Panc1 (cell line): ENCODE data around the gene MAMDC2. TPM values are rescaled to one million over a fixed set of nuclear protein-coding genes. Genes with fewer than 3 reads are reported as not detected.

ENCODE experiments used
- ATAC-seq: fragments of 200-7000 bp; cut with Tn5 transposase; 2 replicates; pipeline ENCODE4 v1.9.1; 2020; ENCODE audit warnings: mild to moderate bottlenecking, moderate library complexity
- BruUV-seq: library from RNA; stranded (reverse); fragments of 400-500 nt; replicated peaks from 2 replicates; lab custom pipeline; 2021; lab: Mats Ljungman, UMichigan
- CTCF ChIA-PET: fragments of 300-600 bp; sonication (Branson Sonifier 250); formaldehyde crosslinking; loops from one replicate; lab custom pipeline; 2022; ENCODE audit warnings: antibody characterized with exemption; lab: Charles Lee
- POLR2A ChIA-PET: fragments of 300-600 bp; sonication (Branson Sonifier 250); formaldehyde crosslinking; loops from one replicate; lab custom pipeline; 2022; ENCODE audit warnings: antibody characterized with exemption; lab: Charles Lee
- DNase-seq: peaks from one replicate; pipeline ENCODE4 v3.0.0-alpha.2; 2010; ENCODE audit warnings: low read depth, low spot score
- H3K27ac ChIP-seq: 2 replicates; pipeline ENCODE4 v1.5.1; 2011; ENCODE audit warnings: mild to moderate bottlenecking, low read length, inconsistent platforms
- H3K27me3 ChIP-seq: fragments of 200-500 bp; sonication (Bioruptor generic); 2 replicates; pipeline ENCODE4 v1.6.0; 2014; ENCODE audit warnings: low read length, inconsistent platforms; ENCODE audit not compliant: control insufficient read depth, insufficient read depth
- H3K36me3 ChIP-seq: fragments of 200-500 bp; sonication (Bioruptor generic); 2 replicates; pipeline ENCODE4 v1.5.1; 2014; ENCODE audit warnings: inconsistent platforms, mild to moderate bottlenecking, low read length, moderate library complexity; ENCODE audit not compliant: control insufficient read depth, insufficient read depth
- H3K4me1 ChIP-seq: 2 replicates; pipeline ENCODE4 v1.5.1; 2011; ENCODE audit warnings: inconsistent platforms, mild to moderate bottlenecking, low read length, moderate library complexity; ENCODE audit not compliant: control insufficient read depth, insufficient read depth
- H3K4me3 ChIP-seq, 2 experiments: 2 replicates each; pipeline ENCODE4 v1.5.1; 2011 to 2012; ENCODE audit warnings: low read depth in 2 of 2, low read length in 2 of 2, mild to moderate bottlenecking in 2 of 2, inconsistent platforms in 1 of 2, moderate library complexity in 1 of 2
- H3K9me3 ChIP-seq: fragments of 200-500 bp; sonication (Bioruptor generic); 2 replicates; pipeline ENCODE4 v1.5.1; 2014; ENCODE audit warnings: low read depth, mild to moderate bottlenecking, inconsistent platforms, low read length, moderate library complexity; ENCODE audit not compliant: control insufficient read depth, insufficient read depth
- CTCF ChIP-seq: fragments of 450-650 bp; IDR thresholded peaks from 2 replicates; pipeline ENCODE4 v1.5.1; 2017; ENCODE audit warnings: mild to moderate bottlenecking
- POLR2AphosphoS5 ChIP-seq: IDR thresholded peaks from 2 replicates; pipeline ENCODE4 v1.6.1; 2012; ENCODE audit warnings: mild to moderate bottlenecking, low read depth, low read length, moderate library complexity
- REST ChIP-seq, 2 experiments: IDR thresholded peaks; 2 replicates each; pipeline ENCODE4 v1.6.1; 2011 to 2012; ENCODE audit warnings: low read depth in 2 of 2, control low read depth in 1 of 2, low read length in 1 of 2, mild to moderate bottlenecking in 1 of 2, moderate library complexity in 1 of 2; ENCODE audit not compliant: insufficient read depth in 1 of 2
- SIN3A ChIP-seq: IDR thresholded peaks from 2 replicates; pipeline ENCODE4 v1.6.1; 2012; ENCODE audit warnings: low read depth, mild to moderate bottlenecking, low read length, moderate library complexity, borderline replicate concordance; ENCODE audit not compliant: insufficient read depth
- TCF7L2 ChIP-seq: IDR thresholded peaks from 2 replicates; pipeline ENCODE4 v1.6.1; 2011; ENCODE audit warnings: mild to moderate bottlenecking, low read depth, low read length, inconsistent platforms
- in situ Hi-C: cut with HindIII; loops from 2 replicates; pipeline ENCODE4 v1.10.0; 2016; ENCODE audit warnings: low sequenced_read_pairs, low pct_unique_long_range_greater_than_20kb
- intact Hi-C: fragments of 100-400 bp; cut with micrococcal nuclease; formaldehyde crosslinking; loops from one replicate; pipeline ENCODE4 v1.10.0; 2022; ENCODE audit not compliant: unreplicated experiment
- total RNA-seq: library from RNA; stranded (reverse); gene quantifications from one replicate; pipeline ENCODE4 v1.2.1, GENCODE V29; 2021; ENCODE audit not compliant: unreplicated experiment

Gene MAMDC2
- total RNA-seq, 1 experiment from 2014 or later, result 1.5 TPM

GRCh38 chr9:70091572-70091971 is 47.9 kb downstream of the MAMDC2 start:
- Histone ChIP-seq H3K4me1 (no peaks in the 10 kb centered on the region), H3K4me3 (no peak overlapping the region), H3K9me3 (no peaks in the 10 kb centered on the region), H3K27ac (no peak overlapping the region), H3K36me3 (no peaks in the 10 kb centered on the region), H3K27me3 (no peaks in the 10 kb centered on the region)
- CTCF ChIA-PET, result no interaction called here
- POLR2A ChIA-PET, result no interaction called here
- in situ Hi-C loops (no loop called here), intact Hi-C loops (no loop called here)
- no peak for DNase-seq
- TF ChIP-seq REST (IDR thresholded peaks at IDR 0.05; ENCODE audit: insufficient read depth in 1 of 2, low read depth in 2 of 2, low read length in 1 of 2), result no peak
- TF ChIP-seq CTCF, result no peak
- no peak for TF ChIP-seq TCF7L2
- no peak for TF ChIP-seq POLR2AphosphoS5
- no peak for TF ChIP-seq SIN3A
- no TSS peak for BruUV-seq
- no peak for ATAC-seq

GRCh38 chr9:70092190-70092589 is 48.5 kb downstream of the MAMDC2 start:
- intact Hi-C loops, result no loop called here
- H3K4me3 ChIP-seq, result no peak overlapping the region
- in situ Hi-C loops, result no loop called here
- no peak for DNase-seq
- no peaks in the 10 kb centered on the region for H3K4me1 ChIP-seq
- H3K27ac ChIP-seq, result no peak overlapping the region
- no peaks in the 10 kb centered on the region for H3K9me3 ChIP-seq
- no peak for TF ChIP-seq CTCF
- TF ChIP-seq POLR2AphosphoS5, result no peak
- TF ChIP-seq REST (IDR thresholded peaks at IDR 0.05; ENCODE audit: insufficient read depth in 1 of 2, low read depth in 2 of 2, low read length in 1 of 2), result no peak
- TF ChIP-seq TCF7L2, result no peak
- TF ChIP-seq SIN3A, result no peak
- no peak for ATAC-seq
- no peaks in the 10 kb centered on the region for H3K36me3 ChIP-seq
- POLR2A ChIA-PET, result no interaction called here
- H3K27me3 ChIP-seq, result no peaks in the 10 kb centered on the region
- no TSS peak for BruUV-seq
- CTCF ChIA-PET, result no interaction called here
